ENCODE data around the gene LRCH4.

DNA sequence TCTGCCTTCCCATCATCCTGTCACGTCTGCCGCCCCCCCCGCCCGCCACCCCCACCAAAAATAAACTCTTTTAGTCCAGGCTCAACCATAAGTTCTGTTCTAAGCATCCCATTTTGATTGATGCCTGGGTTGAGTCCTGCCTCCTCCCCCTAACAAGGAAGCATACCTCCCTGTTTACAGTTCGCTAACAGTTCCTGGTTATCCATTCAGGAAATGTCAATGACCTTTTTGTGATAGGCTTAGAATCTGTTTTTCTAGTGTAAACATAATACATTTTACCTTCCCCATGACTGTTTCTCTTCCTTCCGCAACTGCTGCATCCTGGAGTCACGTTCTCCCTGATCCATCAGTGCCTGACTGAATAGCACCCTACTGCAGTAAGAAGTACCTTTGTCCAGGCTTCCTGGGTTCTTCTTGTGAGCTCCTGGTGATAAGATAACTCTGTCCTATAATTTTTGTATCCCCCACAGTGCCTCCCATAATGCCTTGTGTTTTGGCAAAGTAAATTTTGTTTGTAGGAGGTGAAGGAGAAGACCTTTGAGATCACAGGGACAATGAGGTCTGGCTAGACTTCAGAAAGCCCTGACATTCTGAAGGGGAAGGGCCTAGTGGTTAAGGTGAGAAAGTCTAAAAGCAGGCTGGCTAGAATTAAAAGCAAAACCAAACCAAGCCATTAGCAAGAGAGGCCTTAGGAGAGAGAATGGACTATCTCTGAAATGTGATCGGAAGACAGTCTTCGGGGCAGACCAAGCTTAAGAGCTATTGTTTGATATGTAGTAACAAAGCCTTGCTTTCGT is 39.6 kb downstream of the LRCH4 start:
- TF ChIP-seq, protein P1, sequence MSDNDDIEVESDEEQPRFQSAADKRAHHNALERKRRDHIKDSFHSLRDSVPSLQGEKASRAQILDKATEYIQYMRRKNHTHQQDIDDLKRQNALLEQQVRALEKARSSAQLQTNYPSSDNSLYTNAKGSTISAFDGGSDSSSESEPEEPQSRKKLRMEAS (IDR thresholded peaks at IDR 0.05) = no peak
- TF ChIP-seq POLR2A (IDR thresholded peaks at IDR 0.05; ENCODE audit: control extremely low read depth in 1 of 2, low read depth in 2 of 2, low read length in 2 of 2) (no peak), TAF1 (IDR thresholded peaks at IDR 0.05; ENCODE audit: low read depth, low read length) (no peak), NRF1 (IDR thresholded peaks at IDR 0.05; ENCODE audit: low read depth, low read length) (no peak), GABPA (IDR thresholded peaks at IDR 0.05; ENCODE audit: borderline replicate concordance, insufficient read depth, low read length) (no peak), CTBP2 (IDR thresholded peaks at IDR 0.05; ENCODE audit: borderline replicate concordance, insufficient read depth, insufficient read length, low read length) (no peak), RAD21 (IDR thresholded peaks at IDR 0.05 in 1 of 2, conservative IDR thresholded peaks at IDR 0.05 in 1 of 2; ENCODE audit: low read depth in 2 of 2, low read length in 2 of 2) (no peak), CHD1 (IDR thresholded peaks at IDR 0.05; ENCODE audit: low read depth, low read length) (no peak), PHF8 (conservative IDR thresholded peaks at IDR 0.05; ENCODE audit: low read depth, low read length) (no peak), SUZ12 (IDR thresholded peaks at IDR 0.05; ENCODE audit: low read length) (no peak), EP300 (IDR thresholded peaks at IDR 0.05; ENCODE audit: borderline replicate concordance in 1 of 2, low read depth in 2 of 2, low read length in 2 of 2) (no peak)
- TF ChIP-seq, protein P2, sequence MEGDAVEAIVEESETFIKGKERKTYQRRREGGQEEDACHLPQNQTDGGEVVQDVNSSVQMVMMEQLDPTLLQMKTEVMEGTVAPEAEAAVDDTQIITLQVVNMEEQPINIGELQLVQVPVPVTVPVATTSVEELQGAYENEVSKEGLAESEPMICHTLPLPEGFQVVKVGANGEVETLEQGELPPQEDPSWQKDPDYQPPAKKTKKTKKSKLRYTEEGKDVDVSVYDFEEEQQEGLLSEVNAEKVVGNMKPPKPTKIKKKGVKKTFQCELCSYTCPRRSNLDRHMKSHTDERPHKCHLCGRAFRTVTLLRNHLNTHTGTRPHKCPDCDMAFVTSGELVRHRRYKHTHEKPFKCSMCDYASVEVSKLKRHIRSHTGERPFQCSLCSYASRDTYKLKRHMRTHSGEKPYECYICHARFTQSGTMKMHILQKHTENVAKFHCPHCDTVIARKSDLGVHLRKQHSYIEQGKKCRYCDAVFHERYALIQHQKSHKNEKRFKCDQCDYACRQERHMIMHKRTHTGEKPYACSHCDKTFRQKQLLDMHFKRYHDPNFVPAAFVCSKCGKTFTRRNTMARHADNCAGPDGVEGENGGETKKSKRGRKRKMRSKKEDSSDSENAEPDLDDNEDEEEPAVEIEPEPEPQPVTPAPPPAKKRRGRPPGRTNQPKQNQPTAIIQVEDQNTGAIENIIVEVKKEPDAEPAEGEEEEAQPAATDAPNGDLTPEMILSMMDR (IDR thresholded peaks at IDR 0.05; ENCODE audit: control extremely low read depth in 1 of 3, insufficient read depth in 1 of 3, low read depth in 1 of 3, low read length in 3 of 3) = no peak
- TF ChIP-seq, protein P3, sequence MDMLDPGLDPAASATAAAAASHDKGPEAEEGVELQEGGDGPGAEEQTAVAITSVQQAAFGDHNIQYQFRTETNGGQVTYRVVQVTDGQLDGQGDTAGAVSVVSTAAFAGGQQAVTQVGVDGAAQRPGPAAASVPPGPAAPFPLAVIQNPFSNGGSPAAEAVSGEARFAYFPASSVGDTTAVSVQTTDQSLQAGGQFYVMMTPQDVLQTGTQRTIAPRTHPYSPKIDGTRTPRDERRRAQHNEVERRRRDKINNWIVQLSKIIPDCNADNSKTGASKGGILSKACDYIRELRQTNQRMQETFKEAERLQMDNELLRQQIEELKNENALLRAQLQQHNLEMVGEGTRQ (IDR thresholded peaks at IDR 0.05; ENCODE audit: low read length) = no peak

Data from H1 (cell line).